Stimulated activated naive CD4-positive, alpha-beta T cell treated with Interleukin-2 at 50 U/mL for 16 hours (primary cell): ENCODE results near the gene PDZD4.

Source experiments
- DNase-seq: peaks from one replicate; lab custom pipeline; 2025; lab: John Stamatoyannopoulos, UW

The PDZD4 gene

GRCh38 chrX:153783378-153784013 lies 46.8 kb downstream of the PDZD4 start:
- no peak for DNase-seq

DNA sequence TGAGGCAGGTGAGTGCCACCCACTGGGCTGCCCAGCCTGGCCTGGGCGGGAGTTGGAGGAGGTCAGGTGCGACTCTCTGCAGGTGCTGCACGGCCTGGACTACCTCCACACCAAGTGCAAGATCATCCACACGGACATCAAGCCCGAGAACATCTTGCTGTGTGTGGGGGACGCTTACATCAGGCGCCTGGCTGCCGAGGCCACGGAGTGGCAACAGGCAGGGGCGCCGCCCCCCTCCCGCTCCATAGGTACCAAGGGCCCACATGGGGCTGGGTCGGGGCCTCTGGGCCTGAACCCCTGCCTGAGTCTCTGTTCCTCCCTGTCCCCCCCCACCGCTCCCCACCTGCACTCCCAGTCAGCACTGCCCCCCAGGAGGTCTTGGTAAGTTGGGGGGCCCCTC lies 47.5 kb downstream of the PDZD4 start:
- no peak for DNase-seq

GRCh38 chrX:153782313-153782712 lies 48.0 kb downstream of the PDZD4 start:
- no peak for DNase-seq

DNA sequence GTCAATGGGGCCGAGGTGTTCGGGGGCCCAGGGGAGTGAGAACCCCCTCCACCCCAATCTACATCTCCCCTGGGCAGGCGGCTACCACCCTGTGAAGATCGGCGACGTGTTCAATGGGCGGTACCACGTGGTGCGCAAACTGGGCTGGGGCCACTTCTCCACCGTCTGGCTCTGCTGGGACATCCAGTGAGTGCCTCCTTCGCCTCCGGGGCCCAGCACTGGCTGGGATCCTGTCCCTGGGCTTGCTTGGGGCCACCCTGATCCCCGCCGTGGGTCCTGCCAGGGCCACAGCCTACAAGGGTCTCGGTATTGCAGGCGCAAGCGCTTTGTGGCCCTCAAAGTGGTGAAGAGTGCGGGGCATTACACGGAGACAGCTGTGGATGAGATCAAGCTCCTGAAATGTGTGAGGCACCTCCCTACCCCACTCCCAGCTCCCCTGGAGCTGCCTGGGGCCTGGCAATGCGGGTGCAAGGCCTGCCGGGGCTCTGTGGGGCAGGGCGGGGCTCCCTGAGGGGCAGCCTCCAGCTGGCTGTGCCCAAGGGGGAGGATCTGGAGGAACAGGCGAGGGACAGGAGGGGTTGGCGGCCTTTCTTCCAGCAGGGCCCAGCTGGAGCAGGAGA lies 48.8 kb downstream of the PDZD4 start:
- DNase-seq, result no peak

- DNase-seq, result no peak
Measured at GRCh38 chrX:153780678-153781427, 49.5 kb downstream of the PDZD4 start, which contains the start of gene SRPK3. SRPK3 (plus strand) TSS chrX:153781041; CDS start chrX:153781087, 46 bp downstream.

GRCh38 chrX:153779891-153780677 lies 50.3 kb downstream of the PDZD4 start:
- no peak for DNase-seq

GRCh38 chrX:153778684-153779101 lies 51.7 kb downstream of the PDZD4 start:
- DNase-seq, result no peak

DNA sequence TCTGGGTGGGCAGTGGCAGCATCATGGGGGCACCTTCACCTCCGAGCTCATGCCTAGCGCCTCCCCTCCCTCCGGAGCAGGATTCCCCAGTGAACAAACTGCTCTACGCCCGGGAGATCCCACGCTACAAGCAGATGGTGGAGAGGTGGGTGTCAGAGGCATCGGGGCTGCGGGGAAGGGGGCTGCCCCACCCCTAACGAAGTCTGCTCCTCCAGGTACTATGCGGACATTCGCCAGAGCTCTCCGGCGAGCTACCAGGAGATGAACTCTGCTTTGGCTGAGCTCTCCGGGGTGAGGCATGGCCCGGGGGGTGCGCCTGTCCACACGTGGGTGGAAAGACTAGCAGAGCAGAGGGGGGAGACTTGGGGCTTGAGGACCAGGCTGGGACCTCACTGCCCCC lies 52.2 kb downstream of the PDZD4 start:
- DNase-seq, result no peak

DNA sequence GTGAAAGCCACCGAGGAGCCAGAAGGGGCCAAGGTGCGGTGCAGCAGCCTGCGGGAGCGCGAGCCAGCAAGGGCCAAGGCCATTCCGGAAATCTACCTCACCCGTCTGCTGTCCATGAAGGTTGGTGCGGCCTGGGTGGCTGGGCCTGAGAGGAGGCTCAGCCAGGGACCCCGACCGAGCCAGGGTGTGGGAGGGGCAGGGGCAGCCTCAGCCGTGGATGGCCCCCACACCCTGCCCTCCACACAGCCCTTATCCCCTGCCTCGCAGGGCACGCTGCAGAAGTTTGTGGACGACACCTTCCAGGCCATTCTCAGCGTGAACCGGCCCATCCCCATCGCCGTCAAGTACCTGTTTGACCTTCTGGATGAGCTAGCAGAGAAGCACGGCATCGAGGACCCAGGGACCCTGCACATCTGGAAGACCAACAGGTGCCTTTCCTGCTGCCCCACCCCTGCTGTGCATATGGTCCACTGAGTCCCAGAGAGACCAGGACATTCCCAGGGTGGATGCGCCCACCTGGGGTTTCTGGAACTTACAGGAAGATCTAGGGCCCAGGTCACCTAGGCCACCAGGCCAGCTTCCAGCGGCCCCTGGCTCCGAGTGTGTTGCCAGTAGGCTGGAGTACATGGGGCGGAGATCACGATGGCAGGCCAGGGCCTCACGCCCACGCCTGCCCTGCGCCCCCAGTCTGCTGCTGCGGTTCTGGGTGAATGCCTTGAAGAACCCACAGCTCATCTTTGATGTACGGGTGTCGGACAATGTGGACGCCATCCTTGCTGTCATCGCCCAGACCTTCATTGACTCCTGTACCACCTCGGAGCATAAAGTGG lies 52.9 kb downstream of the PDZD4 start:
- DNase-seq, result no peak

DNA sequence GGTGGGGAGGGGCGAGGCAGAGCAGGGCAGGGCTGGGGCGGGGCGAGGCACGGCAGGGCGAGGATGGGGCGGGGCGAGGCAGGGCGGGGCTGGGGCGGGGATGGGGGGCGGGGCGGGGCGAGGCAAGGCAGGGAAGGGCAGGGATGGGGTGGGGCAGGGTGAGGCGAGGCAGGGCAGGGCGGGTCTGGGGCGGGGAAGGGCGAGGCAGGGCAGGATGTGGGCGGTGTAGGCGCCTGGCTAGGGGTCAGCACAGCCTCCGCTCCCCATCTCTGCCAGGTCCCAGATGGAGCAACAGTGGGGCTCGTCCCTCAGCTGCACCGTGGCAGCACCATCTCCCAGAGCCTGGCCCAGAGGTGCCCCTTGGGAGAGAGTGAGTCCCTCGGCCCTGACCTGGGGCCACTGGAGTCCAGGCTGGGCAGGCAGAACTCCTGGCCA lies 53.7 kb downstream of the PDZD4 start:
- DNase-seq, result no peak

DNA sequence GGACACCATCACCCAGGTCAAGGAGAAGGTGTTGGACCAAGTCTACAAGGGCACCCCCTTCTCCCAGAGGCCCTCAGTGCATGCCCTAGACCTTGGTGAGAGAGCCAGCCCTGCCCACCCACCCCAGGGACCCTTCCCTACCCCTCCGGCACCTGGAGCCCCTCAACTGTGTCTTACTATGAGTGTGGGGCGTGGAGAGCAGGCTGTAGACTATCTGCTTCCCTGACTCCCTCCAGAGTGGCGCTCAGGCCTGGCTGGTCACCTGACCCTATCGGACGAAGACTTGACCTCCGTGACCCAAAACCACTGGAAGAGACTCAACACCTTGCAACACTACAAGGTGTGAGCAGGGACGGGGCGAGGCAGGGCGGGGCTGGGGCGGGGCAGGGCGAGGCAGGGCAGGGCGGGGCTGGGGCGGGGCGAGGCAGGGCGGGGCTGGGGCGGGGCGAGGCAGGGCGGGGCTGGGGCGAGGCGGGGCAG lies 54.2 kb downstream of the PDZD4 start:
- no peak for DNase-seq

DNA sequence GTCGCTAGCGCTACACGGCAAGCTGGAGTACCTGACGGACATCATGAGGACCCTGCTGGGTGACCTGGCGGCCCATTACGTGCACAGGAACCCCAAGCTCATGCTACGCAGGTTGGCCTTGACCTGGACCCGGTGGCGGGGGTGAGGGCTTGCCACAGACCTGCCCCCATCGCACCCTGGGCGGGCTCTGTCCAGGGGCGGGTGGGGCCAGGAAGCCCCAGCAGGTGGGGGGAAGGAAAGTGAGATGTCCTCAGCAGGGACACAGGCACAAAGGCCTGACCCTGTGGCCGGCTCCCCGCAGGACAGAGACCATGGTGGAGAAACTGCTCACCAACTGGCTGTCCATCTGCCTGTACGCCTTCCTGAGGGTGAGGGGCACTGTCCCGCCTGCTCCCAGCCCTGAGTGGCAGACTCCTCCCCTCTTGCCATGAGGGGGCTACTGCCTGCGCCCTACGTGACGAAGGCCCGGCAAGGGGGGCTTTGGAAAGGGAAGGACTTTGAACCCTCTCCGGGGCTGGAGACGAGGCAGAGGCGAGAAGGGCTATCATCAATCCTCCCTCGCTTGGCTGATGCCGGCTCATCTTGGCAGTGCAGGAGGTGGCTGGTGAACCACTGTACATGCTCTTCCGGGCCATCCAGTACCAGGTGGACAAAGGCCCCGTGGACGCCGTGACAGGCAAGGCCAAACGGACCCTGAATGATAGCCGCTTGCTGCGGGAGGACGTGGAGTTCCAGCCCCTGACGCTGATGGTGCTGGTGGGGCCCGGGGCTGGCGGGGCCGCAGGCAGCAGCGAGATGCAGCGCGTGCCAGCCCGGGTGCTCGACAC lies 54.8 kb downstream of the PDZD4 start:
- DNase-seq, result no peak

DNA sequence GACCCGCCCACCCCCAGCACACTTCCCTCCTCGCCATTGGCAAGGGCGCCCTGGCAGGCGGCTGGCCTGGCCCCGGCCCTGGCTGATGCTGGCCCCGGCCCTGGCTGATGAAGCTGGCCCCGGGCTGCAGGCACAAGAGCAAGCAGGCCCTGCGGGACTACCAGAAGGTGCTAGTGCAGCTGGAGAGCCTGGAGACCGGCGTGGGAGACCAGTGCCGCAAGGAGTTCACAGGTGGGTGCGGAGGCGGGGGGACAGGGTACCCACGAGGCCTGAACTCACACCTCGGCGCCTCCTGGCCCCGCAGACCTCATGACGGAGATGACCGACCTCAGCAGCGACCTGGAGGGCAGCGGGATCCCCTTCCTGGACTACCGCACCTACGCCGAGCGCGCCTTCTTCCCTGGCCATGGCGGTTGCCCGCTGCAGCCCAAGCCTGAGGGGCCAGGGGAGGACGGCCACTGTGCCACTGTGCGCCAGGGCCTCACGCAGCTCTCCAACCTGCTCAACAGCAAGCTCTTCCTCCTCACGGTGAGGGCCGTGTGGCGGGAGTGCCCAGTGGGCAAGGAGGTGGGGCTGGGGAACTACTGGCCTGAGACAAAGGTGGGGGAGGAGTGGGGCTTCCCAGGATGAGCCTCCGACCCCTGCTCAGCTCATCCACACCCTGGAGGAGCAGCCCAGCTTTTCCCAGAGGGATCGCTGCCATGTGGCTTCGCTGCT lies 55.6 kb downstream of the PDZD4 start:
- no peak for DNase-seq

GRCh38 chrX:153773741-153774575 lies 56.4 kb downstream of the PDZD4 start:
- no peak for DNase-seq

GRCh38 chrX:153773218-153773611 lies 57.1 kb downstream of the PDZD4 start:
- no peak for DNase-seq

DNA sequence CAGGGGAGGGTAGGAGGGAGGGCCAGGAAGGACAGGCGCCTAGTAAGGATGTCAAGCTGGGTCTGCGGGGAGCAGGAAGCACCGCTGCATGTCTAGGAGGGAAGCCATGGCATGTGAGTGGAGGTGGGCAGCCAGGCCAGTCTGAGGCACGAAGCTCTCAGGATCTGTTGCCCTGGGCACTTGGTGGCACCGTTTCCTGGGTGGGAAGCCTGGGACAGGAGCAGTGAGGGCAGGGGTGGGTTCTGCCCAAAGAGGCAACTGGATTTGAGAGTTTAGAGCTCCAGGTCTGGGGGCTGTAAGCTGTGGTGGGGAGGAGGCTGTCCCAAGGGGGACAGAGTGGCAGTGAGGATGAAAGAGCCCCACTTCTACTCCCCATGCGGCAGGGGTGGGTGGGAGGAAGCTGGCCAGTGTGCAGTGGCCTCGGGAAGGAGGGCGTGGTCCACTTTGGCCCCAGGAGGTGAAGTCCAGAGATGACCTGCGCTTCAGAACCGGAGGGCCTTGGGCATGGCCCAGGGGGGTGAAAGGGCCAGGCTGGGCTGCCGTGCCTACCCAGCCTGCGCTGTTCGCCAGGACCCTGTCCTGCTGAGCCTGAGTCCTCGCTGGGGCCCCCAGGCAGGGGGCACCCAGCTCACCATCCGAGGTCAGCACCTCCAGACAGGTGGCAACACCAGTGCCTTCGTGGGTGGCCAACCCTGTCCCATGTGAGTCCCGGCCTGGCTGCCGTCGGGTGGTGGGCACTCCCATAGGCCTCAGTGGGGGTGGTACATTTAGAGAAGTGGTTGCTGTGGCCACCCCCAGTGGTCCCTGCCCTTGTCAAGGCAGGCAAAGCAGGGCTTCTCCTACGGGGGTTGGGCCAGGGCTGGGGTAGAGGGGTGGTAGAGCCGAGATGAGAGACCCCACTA lies 57.8 kb downstream of the PDZD4 start:
- DNase-seq, result no peak

- no peak for DNase-seq
Measured at GRCh38 chrX:153771415-153772315, 58.7 kb downstream of the PDZD4 start.
